ENCODE measurements around the gene KLHL14. TPM values are rescaled to one million over a fixed set of nuclear protein-coding genes. Genes with fewer than 3 reads are reported as not detected.

The KLHL14 gene
- total and polyA plus RNA-seq, 2 donors (not counting 3 experiments of a cell fraction or from before 2014, with no cell fraction given) = not detected

DNA sequence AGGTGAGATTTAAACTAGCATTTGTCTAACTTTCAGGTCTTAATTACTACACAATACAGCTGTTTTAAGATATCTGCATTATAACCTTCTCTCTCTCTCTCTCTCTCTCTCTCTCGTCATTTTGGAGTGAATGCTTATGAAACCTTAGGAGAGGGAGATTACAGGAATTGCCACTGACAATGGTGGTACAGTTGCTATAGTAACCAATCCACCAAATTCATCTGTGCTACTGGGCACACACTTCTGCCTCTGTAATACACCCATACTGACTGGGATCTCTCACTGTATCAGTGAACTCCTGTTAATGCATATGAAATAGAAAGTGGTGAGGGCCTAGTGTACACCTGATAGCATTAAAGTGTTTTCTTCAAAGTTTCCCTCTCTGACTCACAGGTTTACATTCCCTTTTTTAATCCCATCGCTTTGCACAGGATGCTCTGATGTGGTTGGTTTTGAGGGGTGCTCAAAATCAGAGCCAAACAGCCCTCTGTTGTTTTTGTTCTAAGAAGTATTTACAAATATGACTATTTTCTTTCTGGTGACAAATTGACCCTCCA is 13.1 kb downstream of the KLHL14 start:
- Histone ChIP-seq H3K4me1 (ENCODE audit: control insufficient read depth, extremely low read depth, insufficient read depth, low read length) (no peaks in the 10 kb centered on the region), H3K4me2 (ENCODE audit: insufficient read depth, low read length) (no peak overlapping the region), H3K9me1 (replicated peaks; ENCODE audit: control insufficient read depth, extremely low read depth, insufficient read depth, low read length) (no peaks in the 10 kb centered on the region), H3K9me3 (replicated peaks; ENCODE audit: control insufficient read depth, insufficient read depth, low read length) (no peaks in the 10 kb centered on the region), H3K27me3 (ENCODE audit: control insufficient read depth in 2 of 2, insufficient read depth in 2 of 2, low read length in 2 of 2) (no peaks in the 10 kb centered on the region), H3K36me3 (ENCODE audit: control insufficient read depth in 2 of 2, extremely low read depth in 1 of 2, insufficient read depth in 2 of 2, low read length in 2 of 2) (no peaks in the 10 kb centered on the region), H3K79me2 (ENCODE audit: control insufficient read depth, insufficient read depth, low read length) (no peaks in the 10 kb centered on the region), H4K20me1 (replicated peaks; ENCODE audit: control insufficient read depth, extremely low read depth, insufficient read depth, low read length) (no peaks in the 10 kb centered on the region), H3K4me3 (replicated peaks in 1 of 3; ENCODE audit: insufficient read depth in 1 of 3, low read depth in 1 of 3, low read length in 3 of 3) (no peak overlapping the region), H3K27ac (ENCODE audit: insufficient read depth, low read depth, low read length) (no peak overlapping the region), H2AFZ (ENCODE audit: low read depth, low read length) (no peak overlapping the region), H3K9ac (replicated peaks; ENCODE audit: extremely low read depth, insufficient read depth, low read length) (no peak overlapping the region)
- dilution Hi-C loops (cut with MboI; ENCODE audit: extremely low pct_ligation_motif_present, low sequenced_read_pairs) = no loop called here
- intact Hi-C loops (cut with micrococcal nuclease) = no loop called here
- ChIA-PET POLR2A (no interaction called here), CTCF (interaction anchor here (1.0 kb wide), 1 partner anchor 10 kb away, joined by 3 read pairs; no protein-coding TSS in a partner anchor)
- BruUV-seq (replicated peaks) = no TSS peak
- DNase-seq (ENCODE audit: low read depth, low spot score) = no peak
- FAIRE-seq = no peak
- no peak for TF ChIP-seq POLR2A (IDR thresholded peaks at IDR 0.05; ENCODE audit: low read depth, low read length)
- TF ChIP-seq POLR2AphosphoS5 (IDR thresholded peaks at IDR 0.05; ENCODE audit: insufficient read depth, low read depth, low read length) = no peak
- TF ChIP-seq, protein P1, sequence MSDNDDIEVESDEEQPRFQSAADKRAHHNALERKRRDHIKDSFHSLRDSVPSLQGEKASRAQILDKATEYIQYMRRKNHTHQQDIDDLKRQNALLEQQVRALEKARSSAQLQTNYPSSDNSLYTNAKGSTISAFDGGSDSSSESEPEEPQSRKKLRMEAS (IDR thresholded peaks at IDR 0.05; ENCODE audit: insufficient read depth, insufficient read length) = no peak
- TF ChIP-seq JUN (IDR thresholded peaks at IDR 0.05; ENCODE audit: borderline replicate concordance, insufficient read depth, insufficient read length, low read depth) = no peak
- no peak for TF ChIP-seq GATA2 (IDR thresholded peaks at IDR 0.05; ENCODE audit: insufficient read depth, insufficient read length, low read depth, low read length)

DNA sequence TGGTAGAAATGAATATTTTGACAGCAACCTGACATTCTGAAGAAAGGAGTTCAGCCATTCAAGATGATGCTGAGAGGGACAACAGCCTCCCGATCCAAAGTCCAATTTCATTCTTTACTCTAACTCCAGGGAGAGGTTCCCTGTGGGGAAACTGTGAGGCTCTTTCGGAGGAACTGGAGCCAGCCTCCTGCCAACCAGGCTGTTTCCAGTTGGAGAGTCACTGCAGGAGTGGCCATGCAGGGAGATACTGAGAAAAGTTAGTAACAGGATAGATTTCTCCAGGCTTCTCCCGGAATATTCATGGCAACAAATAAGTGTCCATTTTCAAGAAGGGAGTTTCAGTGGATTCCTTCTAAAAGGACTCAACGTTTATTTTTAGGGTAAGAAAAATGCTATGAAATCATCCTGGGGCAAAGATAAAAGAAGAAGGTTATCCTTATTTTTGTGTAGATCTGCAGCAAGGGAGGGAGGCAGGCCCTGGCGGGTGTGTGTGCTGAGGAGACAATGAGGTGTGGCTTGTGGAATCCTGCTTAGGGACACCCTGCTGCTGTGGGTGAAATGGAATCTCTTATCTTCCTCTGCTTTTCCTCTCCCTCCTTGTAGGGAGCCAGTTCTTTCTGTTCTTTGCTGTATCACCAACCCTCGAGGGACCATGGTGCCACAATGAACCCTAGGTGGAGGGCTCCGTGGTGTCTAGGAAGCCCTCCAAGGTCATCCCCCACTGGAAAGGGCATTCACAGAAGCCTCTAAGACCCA is 18.1 kb downstream of the KLHL14 start:
- Histone ChIP-seq H3K9me3 (replicated peaks; ENCODE audit: control insufficient read depth, insufficient read depth, low read length) (no peaks in the 10 kb centered on the region), H3K4me2 (ENCODE audit: insufficient read depth, low read length) (no peak overlapping the region), H3K27ac (ENCODE audit: insufficient read depth, low read depth, low read length) (no peak overlapping the region), H2AFZ (ENCODE audit: low read depth, low read length) (no peak overlapping the region), H3K36me3 (ENCODE audit: control insufficient read depth in 2 of 2, extremely low read depth in 1 of 2, insufficient read depth in 2 of 2, low read length in 2 of 2) (no peaks in the 10 kb centered on the region), H3K27me3 (ENCODE audit: control insufficient read depth in 2 of 2, insufficient read depth in 2 of 2, low read length in 2 of 2) (peaks cover 0 to 2% of the 10 kb centered on the region in 2 experiments), H4K20me1 (replicated peaks; ENCODE audit: control insufficient read depth, extremely low read depth, insufficient read depth, low read length) (no peaks in the 10 kb centered on the region), H3K9me1 (replicated peaks; ENCODE audit: control insufficient read depth, extremely low read depth, insufficient read depth, low read length) (no peaks in the 10 kb centered on the region), H3K79me2 (ENCODE audit: control insufficient read depth, insufficient read depth, low read length) (no peaks in the 10 kb centered on the region), H3K4me3 (replicated peaks in 1 of 3; ENCODE audit: insufficient read depth in 1 of 3, low read depth in 1 of 3, low read length in 3 of 3) (no peak overlapping the region), H3K4me1 (ENCODE audit: control insufficient read depth, extremely low read depth, insufficient read depth, low read length) (no peaks in the 10 kb centered on the region), H3K9ac (replicated peaks; ENCODE audit: extremely low read depth, insufficient read depth, low read length) (no peak overlapping the region)
- TF ChIP-seq FOS (IDR thresholded peaks at IDR 0.05; ENCODE audit: borderline replicate concordance, insufficient read depth, low read length) (no peak), JUN (IDR thresholded peaks at IDR 0.05; ENCODE audit: borderline replicate concordance, insufficient read depth, insufficient read length, low read depth) (no peak), MYC (IDR thresholded peaks at IDR 0.05; ENCODE audit: low read depth, low read length) (no peak)
- TF ChIP-seq, protein P2, sequence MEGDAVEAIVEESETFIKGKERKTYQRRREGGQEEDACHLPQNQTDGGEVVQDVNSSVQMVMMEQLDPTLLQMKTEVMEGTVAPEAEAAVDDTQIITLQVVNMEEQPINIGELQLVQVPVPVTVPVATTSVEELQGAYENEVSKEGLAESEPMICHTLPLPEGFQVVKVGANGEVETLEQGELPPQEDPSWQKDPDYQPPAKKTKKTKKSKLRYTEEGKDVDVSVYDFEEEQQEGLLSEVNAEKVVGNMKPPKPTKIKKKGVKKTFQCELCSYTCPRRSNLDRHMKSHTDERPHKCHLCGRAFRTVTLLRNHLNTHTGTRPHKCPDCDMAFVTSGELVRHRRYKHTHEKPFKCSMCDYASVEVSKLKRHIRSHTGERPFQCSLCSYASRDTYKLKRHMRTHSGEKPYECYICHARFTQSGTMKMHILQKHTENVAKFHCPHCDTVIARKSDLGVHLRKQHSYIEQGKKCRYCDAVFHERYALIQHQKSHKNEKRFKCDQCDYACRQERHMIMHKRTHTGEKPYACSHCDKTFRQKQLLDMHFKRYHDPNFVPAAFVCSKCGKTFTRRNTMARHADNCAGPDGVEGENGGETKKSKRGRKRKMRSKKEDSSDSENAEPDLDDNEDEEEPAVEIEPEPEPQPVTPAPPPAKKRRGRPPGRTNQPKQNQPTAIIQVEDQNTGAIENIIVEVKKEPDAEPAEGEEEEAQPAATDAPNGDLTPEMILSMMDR (IDR thresholded peaks at IDR 0.05; ENCODE audit: extremely low read depth in 1 of 2, insufficient read depth in 1 of 2, low read depth in 1 of 2, low read length in 2 of 2) = no peak
- TF ChIP-seq, protein P1 (IDR thresholded peaks at IDR 0.05; ENCODE audit: insufficient read depth, insufficient read length) = no peak
- POLR2A ChIA-PET = no interaction called here
- intact Hi-C loops (cut with micrococcal nuclease) (no loop called here), dilution Hi-C loops (cut with MboI; ENCODE audit: extremely low pct_ligation_motif_present, low sequenced_read_pairs) (no loop called here)
- DNase-seq (ENCODE audit: low read depth, low spot score) (no peak), FAIRE-seq (no peak)
- BruUV-seq (replicated peaks) = no TSS peak
- CTCF ChIA-PET = no interaction called here
